ENCODE measurements around the gene ATRN. TPM values are rescaled to one million over a fixed set of nuclear protein-coding genes. Genes with fewer than 3 reads are reported as not detected.

ATRN gene
- total and polyA plus RNA-seq, 4 donors = 8.4 to 104 (median 46.0) TPM

DNA sequence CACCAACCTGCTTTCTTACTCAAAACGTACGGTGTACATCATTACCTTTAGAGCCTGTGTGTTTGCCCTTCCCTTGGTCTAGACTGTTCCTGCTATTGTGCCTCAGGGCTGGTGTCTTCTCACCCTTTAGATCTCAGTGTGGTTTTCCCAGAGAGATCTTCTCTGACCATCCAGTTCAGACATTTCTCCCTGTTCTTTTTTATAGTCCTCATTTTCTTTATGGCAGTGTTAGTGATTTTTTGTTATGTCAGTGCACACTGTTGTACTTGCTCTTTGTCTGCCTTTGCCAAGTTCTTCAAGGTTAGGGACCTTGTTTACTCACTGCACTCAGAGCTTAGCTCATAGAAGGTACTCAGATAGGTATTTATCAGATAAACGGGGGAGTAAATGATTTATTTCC is 82.8 kb downstream of the ATRN start:
- TF ChIP-seq HNF4A (conservative IDR thresholded peaks at IDR 0.05) (peak; percentile 19 to 50), SP1 (IDR thresholded peaks at IDR 0.05) (peak; percentile 21), RAD21 (IDR thresholded peaks at IDR 0.05) (no peak), FOXA2 (IDR thresholded peaks at IDR 0.05) (peak; percentile 74), RXRA (IDR thresholded peaks at IDR 0.05) (peak; percentile 30 to 40), GABPA (IDR thresholded peaks at IDR 0.05 in 1 of 2, conservative IDR thresholded peaks at IDR 0.05 in 1 of 2) (no peak)
- no peak overlapping the region for H3K4me3 ChIP-seq (ENCODE audit: low read depth in 1 of 3, low read length in 3 of 3)
- no peaks in the 10 kb centered on the region for H3K9me3 ChIP-seq (ENCODE audit: control insufficient read depth in 4 of 4, low read length in 3 of 4)
- no peak for DNase-seq (ENCODE audit: low spot score)
- peak overlapping the region in 1 of 2 donors; percentile 0 for H3K27ac ChIP-seq (ENCODE audit: low read depth in 1 of 2, low read length in 2 of 2)
- H3K9ac ChIP-seq (ENCODE audit: low read depth in 1 of 2, low read length in 2 of 2) = no peak overlapping the region
- WGBS = 42% methylated on average over 3 of the region's 3 CpGs
- H3K4me1 ChIP-seq (ENCODE audit: control insufficient read depth in 4 of 4, insufficient read depth in 4 of 4, low read length in 3 of 4) = peaks cover 4 to 52% (median 33%) of the 10 kb centered on the region in 4 donors
- peaks cover 0 to 2% (median under 1%) of the 10 kb centered on the region in 4 donors for H3K36me3 ChIP-seq (ENCODE audit: control insufficient read depth in 4 of 4, insufficient read depth in 3 of 4, low read depth in 1 of 4, low read length in 3 of 4)
- no peaks in the 10 kb centered on the region for H3K27me3 ChIP-seq (ENCODE audit: control insufficient read depth in 4 of 4, insufficient read depth in 4 of 4, low read length in 3 of 4)

DNA sequence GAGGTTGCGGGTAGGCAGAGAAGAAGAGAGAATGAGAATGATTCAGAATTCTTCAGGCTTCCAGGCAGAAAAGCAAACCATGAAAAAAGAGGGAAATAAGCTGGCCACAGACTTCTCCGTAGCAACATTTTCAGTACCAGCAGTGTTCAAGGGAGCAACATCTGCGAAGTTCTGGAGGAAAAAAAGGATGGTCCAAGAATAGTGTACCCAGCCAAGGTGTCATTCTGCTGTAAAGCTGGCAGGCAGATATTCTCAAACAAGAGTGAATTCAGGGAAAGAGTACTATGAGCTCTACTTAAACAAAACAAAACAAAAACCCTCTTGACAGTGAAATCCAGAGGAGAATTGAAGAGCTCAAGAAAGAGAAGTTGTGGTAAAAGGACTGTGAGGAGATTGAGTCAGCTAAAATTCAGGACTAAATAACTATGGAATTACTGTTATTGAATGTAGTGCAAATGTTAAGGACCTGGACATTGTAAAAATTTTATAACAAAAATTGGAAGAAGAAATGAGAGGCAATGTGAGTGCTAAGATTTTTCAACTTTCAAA is 86.5 kb downstream of the ATRN start:
- Histone ChIP-seq H3K4me1 (ENCODE audit: control insufficient read depth in 4 of 4, insufficient read depth in 4 of 4, low read length in 3 of 4) (peaks cover 2 to 31% (median 18%) of the 10 kb centered on the region in 4 donors), H3K27ac (ENCODE audit: low read depth in 1 of 2, low read length in 2 of 2) (peak overlapping the region in 1 of 2 donors; percentile 16), H3K27me3 (ENCODE audit: control insufficient read depth in 4 of 4, insufficient read depth in 4 of 4, low read length in 3 of 4) (no peaks in the 10 kb centered on the region), H3K36me3 (ENCODE audit: control insufficient read depth in 4 of 4, insufficient read depth in 3 of 4, low read depth in 1 of 4, low read length in 3 of 4) (peaks cover 1 to 11% (median 7%) of the 10 kb centered on the region in 4 donors), H3K4me3 (ENCODE audit: low read depth in 1 of 3, low read length in 3 of 3) (no peak overlapping the region), H3K9me3 (ENCODE audit: control insufficient read depth in 4 of 4, low read length in 3 of 4) (no peaks in the 10 kb centered on the region), H3K9ac (ENCODE audit: low read depth in 1 of 2, low read length in 2 of 2) (no peak overlapping the region)
- DNase-seq (ENCODE audit: low spot score) = no peak
- TF ChIP-seq RXRA (IDR thresholded peaks at IDR 0.05) = no peak
- no peak for TF ChIP-seq HNF4A (conservative IDR thresholded peaks at IDR 0.05)
- TF ChIP-seq JUND (IDR thresholded peaks at IDR 0.05) = no peak
- TF ChIP-seq SP1 (IDR thresholded peaks at IDR 0.05) = no peak
- no peak for TF ChIP-seq HNF4G (IDR thresholded peaks at IDR 0.05)
- no peak for TF ChIP-seq GABPA (IDR thresholded peaks at IDR 0.05 in 1 of 2, conservative IDR thresholded peaks at IDR 0.05 in 1 of 2)
- no peak for TF ChIP-seq NR2F2 (IDR thresholded peaks at IDR 0.05)
- TF ChIP-seq, protein P1, sequence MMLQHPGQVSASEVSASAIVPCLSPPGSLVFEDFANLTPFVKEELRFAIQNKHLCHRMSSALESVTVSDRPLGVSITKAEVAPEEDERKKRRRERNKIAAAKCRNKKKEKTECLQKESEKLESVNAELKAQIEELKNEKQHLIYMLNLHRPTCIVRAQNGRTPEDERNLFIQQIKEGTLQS (IDR thresholded peaks at IDR 0.05) = no peak
- TF ChIP-seq RAD21 (IDR thresholded peaks at IDR 0.05) = no peak
- TF ChIP-seq FOXA1 (IDR thresholded peaks at IDR 0.05) = no peak
- TF ChIP-seq, protein P2, sequence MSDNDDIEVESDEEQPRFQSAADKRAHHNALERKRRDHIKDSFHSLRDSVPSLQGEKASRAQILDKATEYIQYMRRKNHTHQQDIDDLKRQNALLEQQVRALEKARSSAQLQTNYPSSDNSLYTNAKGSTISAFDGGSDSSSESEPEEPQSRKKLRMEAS (IDR thresholded peaks at IDR 0.05) = no peak
- 83% methylated on average over 3 of the region's 3 CpGs for WGBS

DNA sequence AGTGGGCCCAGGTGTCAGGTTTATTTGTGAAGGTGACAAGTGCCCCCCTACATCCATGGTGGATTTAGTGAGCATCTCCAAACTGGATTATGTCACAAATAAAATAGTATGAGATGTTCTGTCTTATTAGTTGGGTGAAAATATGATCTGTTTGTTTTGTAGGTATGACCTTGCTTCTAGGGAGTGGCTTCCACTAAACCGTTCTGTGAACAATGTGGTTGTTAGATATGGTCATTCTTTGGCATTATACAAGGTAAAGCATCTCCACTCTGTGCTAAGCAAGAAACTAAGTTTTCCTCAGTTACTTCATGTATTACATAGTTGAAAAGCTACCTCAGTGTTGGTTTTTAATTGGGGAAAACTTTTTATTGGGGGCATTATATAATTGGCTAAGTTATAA is 88.4 kb downstream of the ATRN start:
- peaks cover 3 to 17% (median 9%) of the 10 kb centered on the region in 4 donors for H3K36me3 ChIP-seq (ENCODE audit: control insufficient read depth in 4 of 4, insufficient read depth in 3 of 4, low read depth in 1 of 4, low read length in 3 of 4)
- DNase-seq (ENCODE audit: low spot score) = no peak
- H3K4me3 ChIP-seq (ENCODE audit: low read depth in 1 of 3, low read length in 3 of 3) = no peak overlapping the region
- WGBS = 72% methylated on average over 1 of the region's 1 CpG
- no peak overlapping the region for H3K27ac ChIP-seq (ENCODE audit: low read depth in 1 of 2, low read length in 2 of 2)
- TF ChIP-seq RXRA (IDR thresholded peaks at IDR 0.05) (no peak), EGR1 (IDR thresholded peaks at IDR 0.05; ENCODE audit: low read depth in 2 of 2) (no peak), HNF4A (conservative IDR thresholded peaks at IDR 0.05) (no peak), RAD21 (IDR thresholded peaks at IDR 0.05) (no peak)
- H3K9ac ChIP-seq (ENCODE audit: low read depth in 1 of 2, low read length in 2 of 2) = no peak overlapping the region
- no peaks in the 10 kb centered on the region for H3K9me3 ChIP-seq (ENCODE audit: control insufficient read depth in 4 of 4, low read length in 3 of 4)
- H3K27me3 ChIP-seq (ENCODE audit: control insufficient read depth in 4 of 4, insufficient read depth in 4 of 4, low read length in 3 of 4) = no peaks in the 10 kb centered on the region
- H3K4me1 ChIP-seq (ENCODE audit: control insufficient read depth in 4 of 4, insufficient read depth in 4 of 4, low read length in 3 of 4) = peaks cover 2 to 30% (median 15%) of the 10 kb centered on the region in 4 donors

DNA sequence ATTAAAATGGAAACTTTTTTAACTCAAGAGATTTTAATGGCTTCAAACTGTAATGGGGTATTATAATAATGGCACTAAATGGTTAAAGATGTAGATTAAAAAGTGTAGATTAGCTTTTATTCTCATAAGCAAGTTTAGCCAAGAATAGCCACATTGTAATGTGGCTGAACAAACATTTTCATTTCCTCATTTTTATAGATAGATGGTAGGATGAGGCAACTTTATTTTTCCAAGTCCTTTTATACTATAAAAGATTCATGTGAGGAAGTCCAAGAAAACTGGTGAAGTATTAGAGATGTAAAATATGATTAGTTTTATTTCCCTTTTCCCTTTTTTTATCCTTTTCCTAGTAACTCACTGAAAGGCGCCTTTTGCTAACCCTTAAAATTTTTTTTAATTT is 88.8 kb downstream of the ATRN start:
- no peaks in the 10 kb centered on the region for H3K9me3 ChIP-seq (ENCODE audit: control insufficient read depth in 4 of 4, low read length in 3 of 4)
- DNase-seq (ENCODE audit: low spot score) = no peak
- H3K9ac ChIP-seq (ENCODE audit: low read depth in 1 of 2, low read length in 2 of 2) = no peak overlapping the region
- H3K36me3 ChIP-seq (ENCODE audit: control insufficient read depth in 4 of 4, insufficient read depth in 3 of 4, low read depth in 1 of 4, low read length in 3 of 4) = peaks cover 3 to 17% (median 9%) of the 10 kb centered on the region in 4 donors
- 93% methylated on average over 1 of the region's 1 CpG for WGBS
- no peaks in the 10 kb centered on the region for H3K27me3 ChIP-seq (ENCODE audit: control insufficient read depth in 4 of 4, insufficient read depth in 4 of 4, low read length in 3 of 4)
- no peak overlapping the region for H3K27ac ChIP-seq (ENCODE audit: low read depth in 1 of 2, low read length in 2 of 2)
- peaks cover 2 to 30% (median 15%) of the 10 kb centered on the region in 4 donors for H3K4me1 ChIP-seq (ENCODE audit: control insufficient read depth in 4 of 4, insufficient read depth in 4 of 4, low read length in 3 of 4)
- H3K4me3 ChIP-seq (ENCODE audit: low read depth in 1 of 3, low read length in 3 of 3) = no peak overlapping the region
- TF ChIP-seq, protein P2 (IDR thresholded peaks at IDR 0.05) = no peak
- TF ChIP-seq NR2F2 (IDR thresholded peaks at IDR 0.05) = no peak
- TF ChIP-seq FOXA2 (IDR thresholded peaks at IDR 0.05) = no peak
- TF ChIP-seq YY1 (IDR thresholded peaks at IDR 0.05) = no peak
- TF ChIP-seq HNF4G (IDR thresholded peaks at IDR 0.05) = no peak
- TF ChIP-seq, protein P1 (IDR thresholded peaks at IDR 0.05) = no peak
- TF ChIP-seq FOXA1 (IDR thresholded peaks at IDR 0.05) = no peak
- TF ChIP-seq, protein P3, sequence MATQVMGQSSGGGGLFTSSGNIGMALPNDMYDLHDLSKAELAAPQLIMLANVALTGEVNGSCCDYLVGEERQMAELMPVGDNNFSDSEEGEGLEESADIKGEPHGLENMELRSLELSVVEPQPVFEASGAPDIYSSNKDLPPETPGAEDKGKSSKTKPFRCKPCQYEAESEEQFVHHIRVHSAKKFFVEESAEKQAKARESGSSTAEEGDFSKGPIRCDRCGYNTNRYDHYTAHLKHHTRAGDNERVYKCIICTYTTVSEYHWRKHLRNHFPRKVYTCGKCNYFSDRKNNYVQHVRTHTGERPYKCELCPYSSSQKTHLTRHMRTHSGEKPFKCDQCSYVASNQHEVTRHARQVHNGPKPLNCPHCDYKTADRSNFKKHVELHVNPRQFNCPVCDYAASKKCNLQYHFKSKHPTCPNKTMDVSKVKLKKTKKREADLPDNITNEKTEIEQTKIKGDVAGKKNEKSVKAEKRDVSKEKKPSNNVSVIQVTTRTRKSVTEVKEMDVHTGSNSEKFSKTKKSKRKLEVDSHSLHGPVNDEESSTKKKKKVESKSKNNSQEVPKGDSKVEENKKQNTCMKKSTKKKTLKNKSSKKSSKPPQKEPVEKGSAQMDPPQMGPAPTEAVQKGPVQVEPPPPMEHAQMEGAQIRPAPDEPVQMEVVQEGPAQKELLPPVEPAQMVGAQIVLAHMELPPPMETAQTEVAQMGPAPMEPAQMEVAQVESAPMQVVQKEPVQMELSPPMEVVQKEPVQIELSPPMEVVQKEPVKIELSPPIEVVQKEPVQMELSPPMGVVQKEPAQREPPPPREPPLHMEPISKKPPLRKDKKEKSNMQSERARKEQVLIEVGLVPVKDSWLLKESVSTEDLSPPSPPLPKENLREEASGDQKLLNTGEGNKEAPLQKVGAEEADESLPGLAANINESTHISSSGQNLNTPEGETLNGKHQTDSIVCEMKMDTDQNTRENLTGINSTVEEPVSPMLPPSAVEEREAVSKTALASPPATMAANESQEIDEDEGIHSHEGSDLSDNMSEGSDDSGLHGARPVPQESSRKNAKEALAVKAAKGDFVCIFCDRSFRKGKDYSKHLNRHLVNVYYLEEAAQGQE (IDR thresholded peaks at IDR 0.05) = no peak
- TF ChIP-seq, protein P4, sequence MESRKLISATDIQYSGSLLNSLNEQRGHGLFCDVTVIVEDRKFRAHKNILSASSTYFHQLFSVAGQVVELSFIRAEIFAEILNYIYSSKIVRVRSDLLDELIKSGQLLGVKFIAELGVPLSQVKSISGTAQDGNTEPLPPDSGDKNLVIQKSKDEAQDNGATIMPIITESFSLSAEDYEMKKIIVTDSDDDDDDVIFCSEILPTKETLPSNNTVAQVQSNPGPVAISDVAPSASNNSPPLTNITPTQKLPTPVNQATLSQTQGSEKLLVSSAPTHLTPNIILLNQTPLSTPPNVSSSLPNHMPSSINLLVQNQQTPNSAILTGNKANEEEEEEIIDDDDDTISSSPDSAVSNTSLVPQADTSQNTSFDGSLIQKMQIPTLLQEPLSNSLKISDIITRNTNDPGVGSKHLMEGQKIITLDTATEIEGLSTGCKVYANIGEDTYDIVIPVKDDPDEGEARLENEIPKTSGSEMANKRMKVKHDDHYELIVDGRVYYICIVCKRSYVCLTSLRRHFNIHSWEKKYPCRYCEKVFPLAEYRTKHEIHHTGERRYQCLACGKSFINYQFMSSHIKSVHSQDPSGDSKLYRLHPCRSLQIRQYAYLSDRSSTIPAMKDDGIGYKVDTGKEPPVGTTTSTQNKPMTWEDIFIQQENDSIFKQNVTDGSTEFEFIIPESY (IDR thresholded peaks at IDR 0.05) = no peak

Measured in liver (tissue), 9 donors.